H9 (cell line): ENCODE data around the gene ADORA1. TPM values are rescaled to one million over a fixed set of nuclear protein-coding genes. Genes with fewer than 3 reads are reported as not detected.

Experiments used
- DNase-seq: peaks from one replicate; pipeline ENCODE4 v3.0.0-alpha.2; 2017
- H2AFZ ChIP-seq: one replicate; pipeline ENCODE4 v1.6.1; 2013; ENCODE audit warnings: mild to moderate bottlenecking, low read length, control low read depth, moderate library complexity
- H2AK5ac ChIP-seq: 2 replicates; pipeline ENCODE4 v1.6.1; 2013; ENCODE audit warnings: low read length, control low read depth, mixed read lengths; ENCODE audit not compliant: insufficient read length
- H2BK120ac ChIP-seq: one replicate; pipeline ENCODE4 v1.6.1; 2013; ENCODE audit warnings: low read depth, mild to moderate bottlenecking, low read length, control low read depth, inconsistent platforms; ENCODE audit not compliant: poor library complexity, severe bottlenecking
- H2BK12ac ChIP-seq: 2 replicates; pipeline ENCODE4 v1.6.1; 2013; ENCODE audit warnings: low read length, control low read depth, mixed read lengths, low read depth; ENCODE audit not compliant: insufficient read length
- H2BK15ac ChIP-seq: 2 replicates; pipeline ENCODE4 v1.6.1; 2013; ENCODE audit warnings: low read depth, low read length, control low read depth
- H2BK20ac ChIP-seq: one replicate; pipeline ENCODE4 v1.6.1; 2013; ENCODE audit warnings: low read depth, mild to moderate bottlenecking, low read length, control low read depth, inconsistent platforms; ENCODE audit not compliant: poor library complexity, severe bottlenecking
- H2BK5ac ChIP-seq: 2 replicates; pipeline ENCODE4 v1.6.1; 2013; ENCODE audit warnings: low read length, control low read depth, mixed read lengths; ENCODE audit not compliant: insufficient read length
- H3K14ac ChIP-seq: 2 replicates; pipeline ENCODE4 v1.6.1; 2013; ENCODE audit warnings: low read length, control low read depth; ENCODE audit not compliant: insufficient read depth
- H3K18ac ChIP-seq: 2 replicates; pipeline ENCODE4 v1.6.1; 2013; ENCODE audit warnings: low read depth, mild to moderate bottlenecking, mixed read lengths, low read length, control low read depth; ENCODE audit not compliant: insufficient read length
- H3K23ac ChIP-seq: 2 replicates; pipeline ENCODE4 v1.6.1; 2013; ENCODE audit warnings: low read length, control low read depth, mixed read lengths, low read depth; ENCODE audit not compliant: insufficient read length
- H3K23me2 ChIP-seq: 2 replicates; pipeline ENCODE4 v1.6.1; 2013; ENCODE audit warnings: low read depth, mild to moderate bottlenecking, mixed read lengths, low read length, control low read depth; ENCODE audit not compliant: insufficient read length, poor library complexity, severe bottlenecking
- H3K27ac ChIP-seq: 2 replicates; pipeline ENCODE4 v1.5.1; 2013; ENCODE audit warnings: low read length, control low read depth, mixed read lengths, low read depth; ENCODE audit not compliant: insufficient read length
- H3K27me3 ChIP-seq: 2 replicates; pipeline ENCODE4 v1.6.1; 2013; ENCODE audit warnings: low read length, control low read depth, inconsistent platforms; ENCODE audit not compliant: insufficient read depth
- H3K4ac ChIP-seq: 2 replicates; pipeline ENCODE4 v1.6.1; 2013; ENCODE audit warnings: low read depth, mild to moderate bottlenecking, control low read depth, inconsistent platforms, low read length, moderate library complexity
- H3K4me1 ChIP-seq: 2 replicates; pipeline ENCODE4 v1.6.1; 2013; ENCODE audit warnings: low read length, control low read depth, inconsistent platforms; ENCODE audit not compliant: insufficient read depth
- H3K4me2 ChIP-seq: 2 replicates; pipeline ENCODE4 v1.6.1; 2013; ENCODE audit warnings: low read length, control low read depth, mixed read lengths; ENCODE audit not compliant: insufficient read length, insufficient read depth
- H3K56ac ChIP-seq: 2 replicates; pipeline ENCODE4 v1.6.1; 2013; ENCODE audit warnings: low read depth, mild to moderate bottlenecking, mixed read lengths, low read length, control low read depth; ENCODE audit not compliant: insufficient read length
- H3K79me1 ChIP-seq: 2 replicates; pipeline ENCODE4 v1.6.1; 2013; ENCODE audit warnings: low read depth, mild to moderate bottlenecking, moderate library complexity, low read length, control low read depth, inconsistent platforms; ENCODE audit not compliant: insufficient read depth, poor library complexity, severe bottlenecking
- H3K79me2 ChIP-seq: 2 replicates; pipeline ENCODE4 v1.6.1; 2013; ENCODE audit warnings: low read length, control low read depth, inconsistent platforms; ENCODE audit not compliant: insufficient read depth
- H3K9ac ChIP-seq: 2 replicates; pipeline ENCODE4 v1.6.1; 2013; ENCODE audit warnings: low read length, control low read depth, mixed read lengths; ENCODE audit not compliant: insufficient read length; ENCODE audit errors: extremely low read depth
- H3K9me3 ChIP-seq: one replicate; pipeline ENCODE4 v1.6.1; 2013; ENCODE audit warnings: low read depth, low read length, inconsistent platforms; ENCODE audit not compliant: control insufficient read depth
- H3T11ph ChIP-seq: one replicate; pipeline ENCODE4 v1.6.1; 2013; ENCODE audit warnings: mild to moderate bottlenecking, low read length, control low read depth, inconsistent platforms
- H4K20me1 ChIP-seq: one replicate; pipeline ENCODE4 v1.6.1; 2013; ENCODE audit not compliant: control insufficient read depth, insufficient read length, insufficient read depth
- H4K5ac ChIP-seq: 2 replicates; pipeline ENCODE4 v1.6.1; 2013; ENCODE audit warnings: low read depth, mild to moderate bottlenecking, mixed read lengths, low read length, control low read depth; ENCODE audit not compliant: insufficient read length
- H4K8ac ChIP-seq: replicated peaks from 2 replicates; pipeline ENCODE4 v1.6.1; 2013; ENCODE audit warnings: low read length, control low read depth, mixed read lengths, low read depth; ENCODE audit not compliant: insufficient read length
- H4K91ac ChIP-seq: 2 replicates; pipeline ENCODE4 v1.6.1; 2013; ENCODE audit warnings: low read depth, mild to moderate bottlenecking, moderate library complexity, mixed read lengths, low read length, control low read depth; ENCODE audit not compliant: insufficient read length
- H3K27ac Mint-ChIP-seq, 3 experiments: 2 replicates in 2 of 3; 3 replicates in 1 of 3; pipeline ENCODE4 v1.8.0; 2020 to 2021; ENCODE audit warnings: mixed read lengths in 3 of 3, mild to moderate bottlenecking in 1 of 3, moderate library complexity in 1 of 3
- H3K27me3 Mint-ChIP-seq: 2 replicates; pipeline ENCODE4 v1.8.0; 2021; ENCODE audit warnings: low read depth, mild to moderate bottlenecking, moderate library complexity, mixed read lengths
- H3K36me3 Mint-ChIP-seq, 3 experiments: 2 replicates in 2 of 3; 3 replicates in 1 of 3; pipeline ENCODE4 v1.8.0; 2020 to 2021; ENCODE audit warnings: low read depth in 3 of 3, mixed read lengths in 3 of 3; ENCODE audit not compliant: insufficient read depth in 1 of 3
- H3K4me1 Mint-ChIP-seq, 2 experiments: 2 replicates each; pipeline ENCODE4 v1.8.0; 2020; ENCODE audit warnings: mixed read lengths in 2 of 2
- H3K4me3 Mint-ChIP-seq, 2 experiments: 2 replicates in 1 of 2; 3 replicates in 1 of 2; pipeline ENCODE4 v1.8.0; 2020 to 2021; ENCODE audit warnings: mild to moderate bottlenecking in 2 of 2, mixed read lengths in 2 of 2, moderate library complexity in 1 of 2
- H3K9me3 Mint-ChIP-seq, 2 experiments: 2 replicates in 1 of 2; 3 replicates in 1 of 2; pipeline ENCODE4 v1.8.0; 2020; ENCODE audit warnings: mild to moderate bottlenecking in 2 of 2, mixed read lengths in 2 of 2, moderate library complexity in 1 of 2
- CTCF ChIP-seq: fragments of 200-600 bp; sonication (generic); conservative IDR thresholded peaks from 3 replicates; pipeline ENCODE4 v1.8.0; 2021; ENCODE audit warnings: antibody characterized with exemption, mild to moderate bottlenecking
- WGBS: extraction: QIAGEN DNeasy Blood & Tissue Kit; methylation state at CpG from one replicate; pipeline ENCODE4 v1.1.7; 2013; ENCODE audit warnings: missing lambda C conversion rate, low lambda C conversion rate, mixed read lengths; ENCODE audit not compliant: insufficient read length; ENCODE audit errors: extremely low coverage; 5-methylcytosine and 5-hydroxymethylcytosine counted together
- total RNA-seq: library from RNA; stranded (reverse); gene quantifications from 2 replicates; pipeline ENCODE4 v1.2.1, GENCODE V29; 2021

The ADORA1 gene
- total RNA-seq, 1 experiment from 2014 or later, result 1.3 TPM

GRCh38 chr1:203178821-203179666 lies 51.5 kb downstream of the ADORA1 start:
- no peak overlapping the region for H3K27ac ChIP-seq
- no peak overlapping the region for H2BK12ac ChIP-seq
- no peak overlapping the region for H4K91ac ChIP-seq
- H3K27me3 ChIP-seq, result no peaks in the 10 kb centered on the region
- no peak overlapping the region for H2AFZ ChIP-seq
- H3K56ac ChIP-seq, result no peak overlapping the region
- no CpG with 5 or more reads among the region's 14 CpGs for WGBS
- H4K5ac ChIP-seq, result no peak overlapping the region
- H3K27me3 Mint-ChIP-seq, result peaks cover 1% of the 10 kb centered on the region; the same call in 1 of the 2 replicates
- H3K9ac ChIP-seq, result no peak overlapping the region
- no peaks in the 10 kb centered on the region for H3K4me1 ChIP-seq
- H3K9me3 Mint-ChIP-seq, result no peaks in the 10 kb centered on the region
- no peak overlapping the region for H3T11ph ChIP-seq
- no peak for DNase-seq
- H3K4ac ChIP-seq, result no peak overlapping the region
- H3K27ac Mint-ChIP-seq, result no peak overlapping the region
- H4K8ac ChIP-seq, result no peak overlapping the region
- no peak overlapping the region for H2BK120ac ChIP-seq
- H3K79me1 ChIP-seq, result no peaks in the 10 kb centered on the region
- no peak overlapping the region for H2BK20ac ChIP-seq
- H3K9me3 ChIP-seq, result no peaks in the 10 kb centered on the region
- H3K36me3 Mint-ChIP-seq, result no peaks in the 10 kb centered on the region
- peaks cover 20 to 34% of the 10 kb centered on the region in 2 experiments for H3K4me1 Mint-ChIP-seq
- no peaks in the 10 kb centered on the region for H3K79me2 ChIP-seq
- no peaks in the 10 kb centered on the region for H4K20me1 ChIP-seq
- no peak overlapping the region for H3K4me3 Mint-ChIP-seq
- no peak overlapping the region for H2AK5ac ChIP-seq
- no peak overlapping the region for H2BK5ac ChIP-seq
- TF ChIP-seq CTCF, result no peak
- H2BK15ac ChIP-seq, result no peak overlapping the region
- no peak overlapping the region for H3K23ac ChIP-seq
- H3K4me2 ChIP-seq, result no peak overlapping the region
- no peak overlapping the region for H3K18ac ChIP-seq
- no peak overlapping the region for H3K14ac ChIP-seq
- no peaks in the 10 kb centered on the region for H3K23me2 ChIP-seq
